SK-N-SH (cell line): ENCODE results near the gene AGBL5. TPM values are rescaled to one million over a fixed set of nuclear protein-coding genes. Genes with fewer than 3 reads are reported as not detected.
A peak's percentile ranks its signal among the peaks of the same experiment; 100 is the strongest.

Source experiments
- CTCF ChIA-PET: fragments of 300-600, 350-600 bp; formaldehyde crosslinking; extraction: SDS; loops from one replicate; lab custom pipeline; 2021; lab: Yijun Ruan, JAX
- POLR2A ChIA-PET: fragments of 350-600 bp; sonication (Branson Sonifier 250); formaldehyde crosslinking; extraction: SDS; loops from one replicate; lab custom pipeline; 2020; ENCODE audit warnings: antibody characterized with exemption, inconsistent platforms; lab: Yijun Ruan, JAX
- DNase-seq: peaks from one replicate; pipeline ENCODE4 v3.0.0; 2012
- H2AFZ ChIP-seq: fragments of 200-600 bp; sonication (generic); 2 replicates; pipeline ENCODE4 v1.8.1; 2016; ENCODE audit warnings: antibody characterized with exemption, mild to moderate bottlenecking, low read depth
- H3F3A ChIP-seq: fragments of 200-600 bp; sonication (generic); replicated peaks from 2 replicates; pipeline ENCODE3; 2016; ENCODE audit warnings: antibody characterized with exemption, mild to moderate bottlenecking; ENCODE audit not compliant: insufficient read depth
- H3K27ac ChIP-seq, 2 experiments: fragments of 200-500 bp in 1 of 2; fragments of 200-600 bp in 1 of 2; sonication (Bioruptor generic) in 1 of 2; sonication (generic), shearing (Covaris generic) in 1 of 2; 2 replicates each; pipeline versions ENCODE4 v1.5.1 to v1.6.1; 2014 to 2016; ENCODE audit warnings: low read depth in 2 of 2, inconsistent platforms in 1 of 2, low read length in 1 of 2, mild to moderate bottlenecking in 1 of 2, mixed read lengths in 1 of 2
- H3K27me3 ChIP-seq: fragments of 200-600 bp; sonication (generic), shearing (Covaris generic); 2 replicates; pipeline ENCODE4 v1.6.1; 2016; ENCODE audit warnings: mixed run types; ENCODE audit not compliant: insufficient read depth
- H3K36me3 ChIP-seq, 2 experiments: fragments of 200-500 bp in 1 of 2; fragments of 200-600 bp in 1 of 2; sonication (Bioruptor generic) in 1 of 2; sonication (generic) in 1 of 2; replicated peaks in 1 of 2; 2 replicates each; pipeline versions ENCODE3 to v1.5.1; 2014 to 2016; ENCODE audit warnings: low read length in 1 of 2, mild to moderate bottlenecking in 1 of 2; ENCODE audit not compliant: insufficient read depth in 2 of 2, control insufficient read depth in 1 of 2
- H3K4me1 ChIP-seq, 2 experiments: fragments of 200-500 bp in 1 of 2; fragments of 200-600 bp in 1 of 2; sonication (Bioruptor generic) in 1 of 2; sonication (generic), shearing (Covaris generic) in 1 of 2; 2 replicates each; pipeline versions ENCODE4 v1.5.1 to v1.6.1; 2014 to 2016; ENCODE audit warnings: low read depth in 1 of 2, low read length in 1 of 2, mixed run types in 1 of 2; ENCODE audit not compliant: insufficient read depth in 2 of 2, control insufficient read depth in 1 of 2
- H3K4me2 ChIP-seq: fragments of 200-600 bp; sonication (generic), shearing (Covaris generic); 2 replicates; pipeline ENCODE4 v1.6.1; 2017; ENCODE audit warnings: mixed run types
- H3K4me3 ChIP-seq, 2 experiments: fragments of 200-500 bp in 1 of 2; fragments of 200-600 bp in 1 of 2; sonication (Bioruptor generic) in 1 of 2; sonication (generic), shearing (Covaris generic) in 1 of 2; 2 replicates each; pipeline versions ENCODE4 v1.5.1 to v1.8.1; 2014 to 2016; ENCODE audit warnings: low read depth in 2 of 2, inconsistent platforms in 1 of 2, low read length in 1 of 2, mild to moderate bottlenecking in 1 of 2, mixed read lengths in 1 of 2, moderate library complexity in 1 of 2
- H3K79me2 ChIP-seq: fragments of 200-600 bp; sonication (generic); 2 replicates; pipeline ENCODE4 v1.8.1; 2017; ENCODE audit warnings: mild to moderate bottlenecking; ENCODE audit not compliant: insufficient read depth
- H3K9ac ChIP-seq: fragments of 200-600 bp; sonication (generic); 2 replicates; pipeline ENCODE4 v1.6.1; 2017; ENCODE audit warnings: mixed run types
- H3K9me2 ChIP-seq: fragments of 200-600 bp; sonication (generic); 2 replicates; pipeline ENCODE4 v1.6.1; 2017; ENCODE audit warnings: mixed run types
- H3K9me3 ChIP-seq: fragments of 200-600 bp; sonication (generic); 2 replicates; pipeline ENCODE4 v1.6.1; 2017; ENCODE audit warnings: mixed run types, mild to moderate bottlenecking, moderate library complexity
- H4K20me1 ChIP-seq: fragments of 200-600 bp; sonication (generic); 2 replicates; pipeline ENCODE4 v1.6.1; 2017; ENCODE audit warnings: mild to moderate bottlenecking, mixed run types; ENCODE audit not compliant: insufficient read depth
- CHD2 ChIP-seq: fragments of 150-350 bp; IDR thresholded peaks from 2 replicates; pipeline ENCODE4 v1.6.1; 2018; ENCODE audit warnings: low read length; ENCODE audit not compliant: partially characterized antibody
- ELF1 ChIP-seq: IDR thresholded peaks from 2 replicates; pipeline ENCODE4 v1.4.0; 2012
- EP300 ChIP-seq, 2 experiments: IDR thresholded peaks; 2 replicates each; pipeline versions ENCODE4 v1.4.0 to v1.6.1; 2012; ENCODE audit warnings: borderline replicate concordance in 1 of 2, low read depth in 1 of 2, low read length in 1 of 2
- EZH2phosphoT487 ChIP-seq: fragments of 200-600 bp; sonication (generic); IDR thresholded peaks from 2 replicates; pipeline ENCODE4 v1.6.1; 2017; ENCODE audit warnings: low read depth, mixed run types, mild to moderate bottlenecking, antibody characterized with exemption, moderate library complexity, borderline replicate concordance
- FOXM1 ChIP-seq: IDR thresholded peaks from 2 replicates; pipeline ENCODE4 v1.4.0; 2012; ENCODE audit warnings: low read depth, mild to moderate bottlenecking
- GABPA ChIP-seq: IDR thresholded peaks from 2 replicates; pipeline ENCODE4 v1.4.0; 2012; ENCODE audit warnings: low read depth, mild to moderate bottlenecking
- GATA2 ChIP-seq: sonication (generic); formaldehyde crosslinking; IDR thresholded peaks from 2 replicates; pipeline ENCODE4 v1.5.0; 2020; ENCODE audit warnings: mild to moderate bottlenecking, missing genetic modification reagents
- JUND ChIP-seq: IDR thresholded peaks from 2 replicates; pipeline ENCODE4 v1.4.0; 2012
- MXI1 ChIP-seq: IDR thresholded peaks from 2 replicates; pipeline ENCODE4 v1.6.1; 2012; ENCODE audit warnings: mild to moderate bottlenecking, low read depth, low read length, improper control_type of control experiment
- NFIC ChIP-seq: IDR thresholded peaks from 2 replicates; pipeline ENCODE4 v1.4.0; 2012; ENCODE audit warnings: borderline replicate concordance
- NRF1 ChIP-seq: IDR thresholded peaks from 2 replicates; pipeline ENCODE4 v1.6.1; 2012; ENCODE audit warnings: low read depth, mild to moderate bottlenecking, low read length
- RAD21 ChIP-seq: IDR thresholded peaks from 2 replicates; pipeline ENCODE4 v1.6.1; 2012; ENCODE audit warnings: mild to moderate bottlenecking, low read length
- RCOR1 ChIP-seq: fragments of 150-350 bp; IDR thresholded peaks from 2 replicates; pipeline ENCODE4 v1.6.1; 2017; ENCODE audit warnings: antibody characterized with exemption, low read length
- SIN3A ChIP-seq: IDR thresholded peaks from 2 replicates; pipeline ENCODE4 v1.6.1; 2012; ENCODE audit warnings: low read depth, mild to moderate bottlenecking, low read length, moderate library complexity, borderline replicate concordance
- SMC3 ChIP-seq: IDR thresholded peaks from 2 replicates; pipeline ENCODE4 v1.6.1; 2012; ENCODE audit warnings: low read depth, low read length, improper control_type of control experiment
- TAF1 ChIP-seq: IDR thresholded peaks from 2 replicates; pipeline ENCODE4 v1.6.1; 2012; ENCODE audit warnings: low read depth, mild to moderate bottlenecking, low read length, moderate library complexity, borderline replicate concordance
- TCF12 ChIP-seq: IDR thresholded peaks from 2 replicates; pipeline ENCODE4 v1.4.0; 2012
- TEAD4 ChIP-seq: IDR thresholded peaks from 2 replicates; pipeline ENCODE4 v1.4.0; 2012; ENCODE audit warnings: mild to moderate bottlenecking, borderline replicate concordance; ENCODE audit not compliant: insufficient read depth
- WGBS: methylation state at CpG from one replicate; pipeline ENCODE4 v1.1.6; 2017; ENCODE audit warnings: low lambda C conversion rate; 5-methylcytosine and 5-hydroxymethylcytosine counted together
- polyA plus RNA-seq, 3 experiments: library from polyadenylated mRNA; depleted of rRNA; stranded (reverse); fragments of >200 nt; gene quantifications; 2 replicates each; pipeline ENCODE4 v1.2.3, GENCODE V29; 2012
- TF ChIP-seq, protein P1 (sequence below): fragments of 150-350 bp; IDR thresholded peaks from 2 replicates; pipeline ENCODE4 v1.6.1; 2016; ENCODE audit warnings: mild to moderate bottlenecking, low read depth, low read length
- TF ChIP-seq, protein P2 (sequence below): IDR thresholded peaks from 2 replicates; pipeline ENCODE4 v1.4.0; 2012; ENCODE audit warnings: low read depth, borderline replicate concordance
- TF ChIP-seq, protein P3 (sequence below): IDR thresholded peaks from 2 replicates; pipeline ENCODE4 v1.4.0; 2012; ENCODE audit warnings: low read depth, borderline replicate concordance
- TF ChIP-seq, protein P4 (sequence below): IDR thresholded peaks from 2 replicates; pipeline ENCODE4; 2012

Gene AGBL5
- polyA plus RNA-seq, 1 of the 3 experiments (the other 2 are of a cell fraction) = 45.5 TPM

DNA sequence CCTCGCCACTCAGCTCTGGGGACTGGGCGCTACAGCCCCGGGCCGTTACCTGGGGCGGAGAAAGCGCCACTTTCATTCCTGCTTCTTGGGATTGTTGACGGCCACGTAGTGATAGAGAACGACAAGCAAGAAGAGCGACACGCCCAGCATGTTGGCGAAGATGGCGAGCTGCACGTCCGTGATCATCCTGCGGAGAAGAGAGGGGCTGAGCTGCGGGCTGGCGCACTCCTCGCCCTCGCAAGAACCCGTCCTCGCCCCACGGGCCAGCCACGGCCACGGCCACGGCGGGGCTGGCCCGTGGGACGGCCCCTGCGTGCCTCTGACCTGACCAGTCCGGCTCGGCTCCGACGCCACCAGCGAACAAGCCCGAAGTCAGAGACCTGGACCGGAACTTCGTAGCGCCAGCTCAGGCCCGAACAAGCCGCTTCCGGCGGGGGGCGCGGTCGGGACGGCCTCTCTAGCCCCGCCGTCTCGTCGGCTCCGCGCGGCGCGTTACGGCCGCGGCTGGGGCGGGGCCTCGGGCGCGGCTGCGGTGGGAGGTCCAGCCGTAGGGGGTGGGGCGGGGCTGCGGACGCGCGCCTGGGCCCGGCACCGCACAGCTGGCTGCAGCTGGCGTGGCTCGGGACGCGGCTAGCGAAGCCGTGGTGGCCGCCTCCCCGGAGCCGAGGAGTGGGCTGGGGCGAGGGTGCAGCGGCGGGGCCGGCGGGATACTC lies 20.0 kb downstream of the AGBL5 start, which contains the start of gene OST4 (continued):
- TF ChIP-seq JUND (no peak), CHD2 (peak; percentile 57), GATA2 (CRISPR knock-in tag) (no peak), SMC3 (no peak; the same call in 1 of the 2 replicates), RCOR1 (0 out of 2 replicates have a peak, but pooled peaks have one; percentile 52), RAD21 (no peak), ELF1 (no peak), GABPA (peak; percentile 91), SIN3A (peak; percentile 92), EP300 (IDR thresholded peaks at IDR 0.05; ENCODE audit: borderline replicate concordance in 1 of 2, low read depth in 1 of 2, low read length in 1 of 2) (peak in 1 of 2 experiments; percentile 41; a peak in 1 of 4 replicates), NRF1 (no peak)
- TF ChIP-seq, protein P1, sequence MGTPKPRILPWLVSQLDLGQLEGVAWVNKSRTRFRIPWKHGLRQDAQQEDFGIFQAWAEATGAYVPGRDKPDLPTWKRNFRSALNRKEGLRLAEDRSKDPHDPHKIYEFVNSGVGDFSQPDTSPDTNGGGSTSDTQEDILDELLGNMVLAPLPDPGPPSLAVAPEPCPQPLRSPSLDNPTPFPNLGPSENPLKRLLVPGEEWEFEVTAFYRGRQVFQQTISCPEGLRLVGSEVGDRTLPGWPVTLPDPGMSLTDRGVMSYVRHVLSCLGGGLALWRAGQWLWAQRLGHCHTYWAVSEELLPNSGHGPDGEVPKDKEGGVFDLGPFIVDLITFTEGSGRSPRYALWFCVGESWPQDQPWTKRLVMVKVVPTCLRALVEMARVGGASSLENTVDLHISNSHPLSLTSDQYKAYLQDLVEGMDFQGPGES = no peak
- TF ChIP-seq, protein P2, sequence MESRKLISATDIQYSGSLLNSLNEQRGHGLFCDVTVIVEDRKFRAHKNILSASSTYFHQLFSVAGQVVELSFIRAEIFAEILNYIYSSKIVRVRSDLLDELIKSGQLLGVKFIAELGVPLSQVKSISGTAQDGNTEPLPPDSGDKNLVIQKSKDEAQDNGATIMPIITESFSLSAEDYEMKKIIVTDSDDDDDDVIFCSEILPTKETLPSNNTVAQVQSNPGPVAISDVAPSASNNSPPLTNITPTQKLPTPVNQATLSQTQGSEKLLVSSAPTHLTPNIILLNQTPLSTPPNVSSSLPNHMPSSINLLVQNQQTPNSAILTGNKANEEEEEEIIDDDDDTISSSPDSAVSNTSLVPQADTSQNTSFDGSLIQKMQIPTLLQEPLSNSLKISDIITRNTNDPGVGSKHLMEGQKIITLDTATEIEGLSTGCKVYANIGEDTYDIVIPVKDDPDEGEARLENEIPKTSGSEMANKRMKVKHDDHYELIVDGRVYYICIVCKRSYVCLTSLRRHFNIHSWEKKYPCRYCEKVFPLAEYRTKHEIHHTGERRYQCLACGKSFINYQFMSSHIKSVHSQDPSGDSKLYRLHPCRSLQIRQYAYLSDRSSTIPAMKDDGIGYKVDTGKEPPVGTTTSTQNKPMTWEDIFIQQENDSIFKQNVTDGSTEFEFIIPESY = no peak

DNA sequence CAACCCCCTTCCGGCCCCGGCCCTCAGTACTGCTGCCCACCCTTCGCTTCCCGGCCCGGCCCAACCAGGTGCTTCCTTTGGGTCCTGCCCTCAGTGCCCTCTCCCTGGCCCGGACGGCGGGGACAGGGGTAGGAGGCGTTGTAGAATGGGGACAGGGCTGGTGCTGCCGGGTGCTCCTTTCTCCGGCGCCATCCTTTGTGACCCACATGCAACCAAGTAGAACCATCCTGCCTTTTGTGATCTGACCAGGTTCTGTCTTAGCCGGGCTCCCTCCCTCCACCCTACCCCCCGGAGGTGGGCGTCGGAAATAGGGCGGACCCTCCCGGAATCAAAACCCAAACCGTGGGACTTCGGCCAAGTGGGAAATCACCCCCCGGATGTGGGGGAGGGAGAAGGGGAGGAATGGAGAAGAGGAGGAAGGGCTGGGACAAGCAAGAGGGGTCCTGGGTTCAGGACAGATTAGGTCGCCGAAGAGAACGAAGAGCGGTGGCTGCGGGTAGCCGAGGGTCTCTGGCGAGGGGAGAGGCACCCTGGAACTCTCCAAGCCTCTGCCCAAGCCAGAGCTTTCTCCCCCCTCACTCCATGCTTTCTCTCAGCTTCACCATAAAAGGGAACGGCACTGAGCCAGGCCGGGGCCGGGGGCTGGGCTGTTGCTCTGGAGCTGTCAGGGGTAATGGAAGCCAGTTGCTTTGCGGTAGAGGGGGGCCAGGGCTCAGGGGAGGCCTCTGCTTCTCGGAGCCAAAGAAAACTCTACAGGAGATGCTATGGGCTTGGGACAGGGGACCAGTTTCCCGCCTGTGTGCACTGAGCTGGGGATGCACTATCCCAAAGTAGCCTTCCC lies 20.7 kb downstream of the AGBL5 start:
- Histone ChIP-seq H3K4me2 (peak overlapping the region; percentile 89), H3K27ac (peak overlapping the region; percentile 89 to 98), H3K79me2 (peaks cover 43% of the 10 kb centered on the region), H3K27me3 (no peaks in the 10 kb centered on the region), H3K9ac (peak overlapping the region; percentile 63), H3K4me1 (peaks cover 44 to 74% of the 10 kb centered on the region in 2 experiments), H4K20me1 (peaks cover 14% of the 10 kb centered on the region), H2AFZ (peak overlapping the region; percentile 68), H3K9me3 (no peaks in the 10 kb centered on the region), H3K9me2 (no peaks in the 10 kb centered on the region), H3K36me3 (peaks cover 22 to 33% of the 10 kb centered on the region in 2 experiments), H3K4me3 (peak overlapping the region; percentile 97 to 98), H3F3A (peaks cover 10% of the 10 kb centered on the region)
- ChIA-PET POLR2A (interaction anchor here (0.6 to 5.7 kb wide), 12 partner anchors 9 to 423 kb away, joined by 3 to 80 read pairs (median 10); partner anchors contain the start of genes ABHD1, AGBL5, FNDC4 and GTF3C2), CTCF (interaction anchor here (0.7 to 18.5 kb wide), 12 partner anchors 11 to 235 kb away, joined by 3 to 227 read pairs (median 4); partner anchors contain the start of genes AGBL5, EMILIN1 and KHK)
- peak; percentile 23 for TF ChIP-seq RAD21
- peak; percentile 73 to 79; a peak in 3 of 4 replicates for TF ChIP-seq EP300 (IDR thresholded peaks at IDR 0.05; ENCODE audit: borderline replicate concordance in 1 of 2, low read depth in 1 of 2, low read length in 1 of 2)
- TF ChIP-seq NFIC = peak; percentile 86
- peak; percentile 61; the same call in 1 of the 2 replicates for TF ChIP-seq FOXM1
- TF ChIP-seq TCF12 = peak; percentile 98
- TF ChIP-seq, protein P3, sequence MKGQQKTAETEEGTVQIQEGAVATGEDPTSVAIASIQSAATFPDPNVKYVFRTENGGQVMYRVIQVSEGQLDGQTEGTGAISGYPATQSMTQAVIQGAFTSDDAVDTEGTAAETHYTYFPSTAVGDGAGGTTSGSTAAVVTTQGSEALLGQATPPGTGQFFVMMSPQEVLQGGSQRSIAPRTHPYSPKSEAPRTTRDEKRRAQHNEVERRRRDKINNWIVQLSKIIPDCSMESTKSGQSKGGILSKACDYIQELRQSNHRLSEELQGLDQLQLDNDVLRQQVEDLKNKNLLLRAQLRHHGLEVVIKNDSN = no peak
- peak; percentile 86 for TF ChIP-seq MXI1
- TF ChIP-seq EZH2phosphoT487 = no peak
- TF ChIP-seq GABPA = no peak; the same call in 1 of the 2 replicates
- TF ChIP-seq, protein P4, sequence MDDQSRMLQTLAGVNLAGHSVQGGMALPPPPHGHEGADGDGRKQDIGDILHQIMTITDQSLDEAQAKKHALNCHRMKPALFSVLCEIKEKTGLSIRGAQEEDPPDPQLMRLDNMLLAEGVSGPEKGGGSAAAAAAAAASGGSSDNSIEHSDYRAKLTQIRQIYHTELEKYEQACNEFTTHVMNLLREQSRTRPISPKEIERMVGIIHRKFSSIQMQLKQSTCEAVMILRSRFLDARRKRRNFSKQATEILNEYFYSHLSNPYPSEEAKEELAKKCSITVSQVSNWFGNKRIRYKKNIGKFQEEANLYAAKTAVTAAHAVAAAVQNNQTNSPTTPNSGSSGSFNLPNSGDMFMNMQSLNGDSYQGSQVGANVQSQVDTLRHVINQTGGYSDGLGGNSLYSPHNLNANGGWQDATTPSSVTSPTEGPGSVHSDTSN = peak; percentile 91
- peak; percentile 83 for TF ChIP-seq CHD2
- peak; percentile 5; the same call in 1 of the 2 replicates for TF ChIP-seq SMC3
- TF ChIP-seq TEAD4 = no peak
- TF ChIP-seq TAF1 = peak; percentile 39
- WGBS = 5% methylated on average over 28 of the region's 34 CpGs
- DNase-seq = peak; percentile 89
